Fibroblast of the conjunctiva (primary cell): ENCODE measurements around the gene MRPL22.
A peak's percentile ranks its signal among the peaks of the same experiment; 100 is the strongest.
"Not testable (repeated sequence)": the region's sequence is repeated elsewhere in the genome, so short reads cannot be mapped to it uniquely, and the experiment has no call there.

Experiments used
- DNase-seq: peaks from one replicate; pipeline ENCODE4 v3.0.0-alpha.2; 2010; ENCODE audit warnings: low read depth

Gene MRPL22

GRCh38 chr5:154940772-154941620 lies at the start of gene MRPL22:
MRPL22 (plus strand) TSS chr5:154941073; CDS start chr5:154941111, 38 bp downstream.
- peak; percentile 93 for DNase-seq

DNA sequence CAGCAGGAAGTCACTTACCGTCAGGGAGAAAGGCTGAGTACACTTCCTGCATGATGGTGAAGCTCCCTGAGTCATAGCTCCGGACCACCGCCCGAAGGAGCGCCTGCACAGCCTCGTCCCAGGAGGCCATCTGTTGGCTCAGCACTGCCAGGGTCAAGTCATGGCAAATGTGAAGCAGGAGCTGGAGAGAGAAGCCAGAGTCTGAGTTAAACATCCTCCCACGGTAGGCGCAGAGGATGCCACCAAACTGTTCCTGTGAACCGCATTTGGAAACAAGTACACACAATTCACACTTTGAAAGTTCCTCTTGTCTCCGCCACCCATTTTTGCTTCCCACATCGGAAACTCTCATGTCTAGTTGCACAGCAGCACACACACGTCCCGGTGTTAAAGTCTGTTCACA lies 48.5 kb upstream of the MRPL22 start:
- DNase-seq = no peak

DNA sequence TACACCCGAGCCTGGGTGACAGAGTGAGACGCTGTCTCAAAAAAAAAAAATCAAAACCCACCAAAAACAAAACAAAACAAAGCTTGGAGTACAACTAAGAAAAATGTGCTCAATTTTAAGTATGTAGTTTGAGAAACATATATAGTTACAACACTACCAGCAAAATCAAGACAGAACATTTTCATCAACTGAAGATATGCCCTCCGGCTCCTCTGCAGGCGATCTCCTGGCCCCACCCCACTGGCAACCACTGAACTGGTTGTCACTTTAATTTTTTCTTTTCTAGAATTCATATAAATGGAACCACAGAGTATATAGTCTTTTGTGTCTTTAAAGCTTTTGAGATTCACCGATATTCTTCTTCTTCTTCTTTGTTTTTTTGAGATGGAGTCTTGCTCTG lies 47.5 kb upstream of the MRPL22 start:
- DNase-seq = no peak

- DNase-seq = no peak
Observed at GRCh38 chr5:154895606-154896561, 45.0 kb upstream of the MRPL22 start.

DNA sequence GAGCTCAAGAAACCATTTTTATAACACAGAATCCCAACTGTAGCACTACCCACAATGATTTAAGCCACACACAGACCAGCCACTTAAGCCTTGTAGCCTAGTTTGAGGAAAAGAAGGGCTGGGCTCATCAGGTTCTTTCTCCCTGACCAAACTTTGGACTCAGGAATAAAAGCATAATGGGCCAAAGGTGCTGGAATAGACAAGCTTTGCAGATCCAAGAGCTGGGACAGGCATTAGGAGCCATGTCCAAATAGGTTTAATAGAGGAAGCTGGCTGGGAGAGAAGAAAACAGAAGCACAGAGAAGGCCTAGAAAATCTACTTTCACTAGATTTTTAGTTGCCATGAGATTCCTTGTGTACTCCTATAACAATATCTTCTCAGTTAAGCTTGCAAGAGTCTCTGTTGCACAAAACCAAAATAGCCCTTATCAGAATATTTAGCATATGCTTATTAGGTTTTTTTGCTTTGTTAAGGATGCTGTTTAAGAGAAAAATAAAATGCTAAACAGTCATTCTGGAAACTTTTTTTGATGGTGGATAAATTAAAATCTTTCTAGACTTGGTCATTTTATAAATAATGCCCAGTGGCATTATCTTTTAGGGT lies 44.2 kb upstream of the MRPL22 start:
- no peak for DNase-seq

- DNase-seq = no peak
Observed at GRCh38 chr5:154898210-154898609, 42.7 kb upstream of the MRPL22 start.

- DNase-seq = peak; percentile 43
Observed at GRCh38 chr5:154899151-154899816, 41.6 kb upstream of the MRPL22 start.

DNA sequence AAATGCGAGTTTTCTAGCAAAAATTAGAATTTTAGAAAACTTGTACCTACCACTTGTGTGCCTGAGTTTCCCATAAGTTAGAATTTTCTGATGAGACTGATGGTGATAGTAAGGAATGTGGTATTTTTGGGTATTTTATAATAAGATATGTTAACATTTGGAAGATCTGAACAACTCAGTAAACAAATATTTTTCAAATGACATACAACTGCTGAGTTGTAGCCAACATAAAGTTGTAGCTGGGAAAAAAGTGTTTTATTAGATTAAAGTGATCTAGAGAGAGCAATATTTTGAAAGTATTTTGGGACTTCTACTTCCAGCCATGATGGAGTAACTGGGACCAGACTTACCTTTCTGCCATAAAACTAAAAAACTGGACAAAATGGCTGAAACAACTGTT lies 40.8 kb upstream of the MRPL22 start:
- no peak for DNase-seq

DNA sequence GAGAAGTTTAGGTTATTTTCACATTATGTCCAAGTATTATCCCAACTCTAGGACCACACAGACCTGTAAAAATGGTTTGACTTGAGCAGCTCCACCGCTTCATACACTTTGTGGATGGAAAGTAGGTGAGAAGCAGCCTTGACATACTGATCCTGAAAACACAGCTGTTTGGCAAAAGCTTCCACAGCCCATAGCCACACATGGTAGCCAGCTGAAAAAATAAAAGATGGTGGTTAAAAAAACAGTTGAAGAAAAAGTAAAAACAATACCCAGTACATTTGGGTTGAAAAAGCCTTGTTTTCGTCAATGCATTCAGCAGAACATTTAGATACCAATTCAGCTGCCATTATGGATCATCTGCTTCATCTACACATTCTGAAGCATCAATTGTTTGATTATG lies 39.6 kb upstream of the MRPL22 start:
- peak; percentile 51 for DNase-seq

DNA sequence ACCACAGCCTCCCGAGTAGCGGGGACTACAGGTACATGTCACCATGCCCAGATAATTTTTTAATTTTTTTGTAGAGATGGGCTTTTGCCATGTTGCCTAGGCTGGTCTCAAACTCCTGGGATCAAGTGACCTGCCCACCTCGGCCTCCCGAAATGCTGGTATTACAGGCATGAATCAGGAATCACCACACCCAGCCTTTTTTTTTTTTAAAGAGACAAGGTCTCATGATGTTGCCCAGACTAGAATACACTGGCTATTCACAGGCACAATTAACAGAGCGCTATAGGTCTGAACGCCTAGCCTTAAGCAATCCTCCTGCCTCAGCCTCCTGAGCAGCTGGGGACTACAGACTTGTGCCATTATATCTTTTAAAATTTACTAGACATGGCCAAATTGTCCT lies 39.0 kb upstream of the MRPL22 start:
- DNase-seq = no peak

GRCh38 chr5:154905601-154906000 lies 35.3 kb upstream of the MRPL22 start:
- DNase-seq = not testable (repeated sequence)

DNA sequence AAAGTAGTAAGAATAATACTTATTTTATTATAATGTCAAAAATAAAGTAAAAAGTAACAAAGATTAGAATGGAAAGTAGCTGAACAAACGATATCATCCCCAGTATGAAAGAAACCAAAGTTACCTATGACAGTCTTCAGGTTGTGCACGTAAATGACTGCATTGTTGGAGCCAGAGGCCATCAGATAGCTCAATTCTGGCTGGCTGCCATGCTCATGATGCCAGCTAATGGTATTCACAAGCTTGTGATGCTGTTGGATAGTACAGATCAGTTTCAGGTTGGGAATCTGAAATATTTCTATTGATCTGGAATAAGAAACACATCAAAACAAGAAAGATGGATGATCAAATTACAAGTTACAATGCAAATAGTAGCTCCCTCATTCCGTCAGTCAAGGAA lies 24.0 kb upstream of the MRPL22 start:
- DNase-seq = no peak

- DNase-seq = no peak
Observed at GRCh38 chr5:154917757-154918156, 23.1 kb upstream of the MRPL22 start.

- DNase-seq = no peak
Observed at GRCh38 chr5:154923441-154924430, 17.1 kb upstream of the MRPL22 start.

DNA sequence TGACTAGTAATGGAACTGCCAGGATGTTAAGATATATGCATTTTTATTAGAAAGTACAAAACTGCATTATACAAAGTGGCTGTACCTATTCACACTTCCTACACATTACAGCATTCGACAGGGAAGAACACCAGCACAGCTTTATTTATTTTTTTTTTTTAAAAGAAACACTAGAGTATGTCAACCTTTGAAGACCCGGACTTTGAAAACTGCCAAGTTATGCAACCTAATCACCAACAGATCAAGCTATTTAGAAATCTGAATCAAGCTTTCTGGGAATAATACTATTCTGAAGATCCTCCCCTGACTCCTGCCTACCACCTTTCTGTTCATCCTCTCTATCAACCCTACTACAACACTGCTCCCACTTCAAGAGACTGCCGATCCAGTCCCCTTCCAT lies 7.3 kb upstream of the MRPL22 start:
- no peak for DNase-seq

DNA sequence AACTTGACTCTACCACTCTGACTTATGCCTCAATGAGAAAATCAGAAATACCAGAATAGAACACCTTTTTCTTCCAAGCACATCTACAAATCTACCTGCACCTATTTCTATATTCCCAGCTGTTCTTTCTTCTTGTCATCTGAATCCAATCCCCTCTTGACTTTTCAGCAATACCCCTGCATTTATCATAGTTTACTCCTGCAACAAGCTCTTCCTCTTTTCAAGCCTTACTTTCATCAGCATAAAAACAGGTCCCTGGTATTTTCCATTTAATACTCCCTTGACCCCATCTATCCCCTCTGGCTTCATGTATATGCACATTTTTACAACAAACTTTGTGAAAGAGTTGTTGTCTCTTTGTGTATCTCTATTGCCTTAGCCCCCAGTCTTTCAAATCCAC lies 6.0 kb upstream of the MRPL22 start:
- DNase-seq = no peak

DNA sequence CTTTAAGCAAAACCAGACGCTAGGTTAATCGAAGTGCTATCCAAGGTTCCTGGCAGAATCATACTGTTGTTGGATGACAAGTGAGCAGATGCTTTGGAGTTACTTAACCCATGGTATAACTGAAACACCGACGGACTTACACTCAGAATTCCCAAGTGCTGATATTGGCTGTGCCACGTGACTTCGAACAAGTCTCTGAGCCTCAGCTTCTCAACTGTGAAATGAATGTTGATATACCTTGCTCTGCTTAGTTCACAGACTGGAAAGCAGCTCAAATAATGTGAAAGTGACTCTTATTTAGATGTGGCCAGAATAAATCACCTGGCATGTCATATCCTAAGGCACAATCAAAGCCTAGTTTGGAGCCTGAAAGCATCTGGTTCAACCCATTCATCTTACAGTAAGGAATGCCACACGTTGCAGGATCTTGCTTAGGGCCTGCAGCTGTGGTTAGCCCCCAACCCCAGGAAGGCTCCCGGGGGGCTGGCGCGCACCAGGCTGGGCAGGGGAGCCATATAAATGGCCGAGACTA lies 3.6 kb upstream of the MRPL22 start:
- DNase-seq = no peak

GRCh38 chr5:154937718-154938466 lies 3.0 kb upstream of the MRPL22 start, which contains the start of gene GEMIN5:
GEMIN5 (minus strand) TSS chr5:154938211; CDS start chr5:154938133, 78 bp downstream.
- peak; percentile 67 for DNase-seq

DNA sequence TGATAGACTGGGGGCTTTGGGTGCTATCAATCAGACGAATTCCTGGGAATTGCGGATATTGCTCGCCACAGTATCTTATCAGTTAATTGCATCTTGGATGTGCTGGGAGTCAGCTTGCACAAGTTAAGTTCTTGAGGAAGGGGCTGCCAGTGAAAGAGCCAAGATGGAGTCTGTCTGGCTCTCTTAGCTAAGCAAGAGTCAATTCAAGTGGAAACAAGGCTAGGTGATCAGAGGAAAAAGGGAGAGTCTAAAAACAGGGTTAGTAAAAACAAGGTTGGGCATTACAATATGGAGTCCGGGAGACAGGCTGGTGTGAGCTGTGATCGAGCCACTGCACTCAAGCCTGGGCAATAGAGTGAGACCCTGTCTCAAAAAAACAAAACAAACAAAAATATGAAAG lies 1.5 kb upstream of the MRPL22 start:
- not testable (repeated sequence) for DNase-seq

DNA sequence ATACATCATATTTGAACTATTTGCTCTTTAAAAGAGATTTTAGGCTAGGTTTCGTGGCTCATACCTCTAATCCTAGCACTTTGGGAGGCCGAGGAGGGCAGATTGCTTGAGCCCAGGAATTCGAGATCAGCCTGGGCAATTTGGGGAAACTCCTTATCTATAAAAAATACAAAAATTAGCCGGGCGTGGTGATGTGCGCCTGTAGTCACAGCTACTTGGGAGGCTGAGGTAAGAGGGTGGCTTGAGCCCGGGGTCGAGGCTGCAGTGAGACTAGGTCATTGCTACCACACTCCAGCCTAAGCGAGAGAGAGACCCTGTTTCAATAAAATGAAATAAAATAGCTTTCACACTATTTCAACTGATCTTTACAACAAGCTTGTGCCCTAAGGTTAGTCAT lies 500 bp upstream of the MRPL22 start:
- DNase-seq = no peak
